Bronchus fibroblast of lung (primary cell): ENCODE measurements around the gene ADCY7. TPM values are rescaled to one million over a fixed set of nuclear protein-coding genes. Genes with fewer than 3 reads are reported as not detected.

Source experiments
- total RNA-seq: library from RNA; depleted of rRNA; stranded (reverse); fragments of >200 nt; gene quantifications from 2 replicates; pipeline ENCODE4 v1.2.3, GENCODE V29; 2015

Gene ADCY7
- 18.3 and 23.5 TPM in 2 replicates for total RNA-seq

GRCh38 chr16:50266337-50267091, at the start of gene ADCY7:
Gene ADCY7 (plus strand): TSS chr16:50266551. CDS start chr16:50288180, 21,629 bp downstream.

Other genes with a start within 250 kb of the ADCY7 start
- gene CNEP1R1, start 241.3 kb upstream of the ADCY7 start, total RNA-seq, result 16.9 and 18.7 TPM in 2 replicates
- gene HEATR3, start 200.6 kb upstream of the ADCY7 start, total RNA-seq, result 13.2 and 17.1 TPM in 2 replicates
- gene TENT4B, start 113.2 kb upstream of the ADCY7 start, total RNA-seq, result 3.3 and 5.0 TPM in 2 replicates
- 24.5 and 25.4 TPM in 2 replicates for gene BRD7, start 102.4 kb downstream of the ADCY7 start, total RNA-seq